Stimulated activated CD8-positive, alpha-beta memory T cell treated with anti-CD3 and anti-CD28 coated beads, Interleukin-7, amount 100 ng/mL, for 1 hour (primary cell): ENCODE results near the gene FBXL12.
A peak's percentile ranks its signal among the peaks of the same experiment; 100 is the strongest.
"Not testable (repeated sequence)": the region's sequence is repeated elsewhere in the genome, so short reads cannot be mapped to it uniquely, and the experiment has no call there.

Source experiments
- DNase-seq, 2 donors: peaks; one replicate each; pipeline ENCODE4 v3.0.0-alpha.2; 2020; ENCODE audit warnings: low read depth in 2 of 2

The FBXL12 gene, protein sequence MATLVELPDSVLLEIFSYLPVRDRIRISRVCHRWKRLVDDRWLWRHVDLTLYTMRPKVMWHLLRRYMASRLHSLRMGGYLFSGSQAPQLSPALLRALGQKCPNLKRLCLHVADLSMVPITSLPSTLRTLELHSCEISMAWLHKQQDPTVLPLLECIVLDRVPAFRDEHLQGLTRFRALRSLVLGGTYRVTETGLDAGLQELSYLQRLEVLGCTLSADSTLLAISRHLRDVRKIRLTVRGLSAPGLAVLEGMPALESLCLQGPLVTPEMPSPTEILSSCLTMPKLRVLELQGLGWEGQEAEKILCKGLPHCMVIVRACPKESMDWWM

GRCh38 chr19:9818734-9819595 lies at the start of gene FBXL12:
TSS of gene FBXL12 (minus strand) at chr19:9819079. CDS start at chr19:9818813, 266 bp downstream.
- DNase-seq, result peak; percentile 100

- DNase-seq, result no peak
These were observed 47.0 kb upstream of the FBXL12 start for GRCh38 chr19:9865732-9866501.

GRCh38 chr19:9863759-9864158 lies 44.9 kb upstream of the FBXL12 start:
- DNase-seq, result no peak

- no peak for DNase-seq
These were observed 44.1 kb upstream of the FBXL12 start for GRCh38 chr19:9862938-9863337.

- DNase-seq, result no peak
These were observed 42.6 kb upstream of the FBXL12 start for GRCh38 chr19:9861503-9861902.

DNA sequence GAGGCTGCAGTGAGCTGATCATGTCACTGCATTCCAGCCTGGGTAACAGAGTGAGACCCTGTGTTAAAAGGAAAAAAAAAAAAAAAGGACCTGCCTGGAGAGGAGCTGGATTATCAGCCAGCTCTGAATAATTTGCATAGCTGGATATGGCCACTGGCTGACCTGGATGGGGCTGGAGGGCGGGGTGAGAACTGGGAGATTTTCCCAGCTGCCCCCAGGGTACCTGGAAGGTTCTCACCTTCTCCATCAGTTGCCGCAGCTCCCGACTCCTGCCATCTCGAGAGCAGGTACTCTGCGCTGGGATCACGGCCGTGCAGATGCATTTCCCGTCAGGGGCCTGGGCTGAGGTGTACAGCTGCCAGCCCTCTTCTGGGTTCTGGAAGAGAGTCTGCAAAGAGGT lies 41.5 kb upstream of the FBXL12 start:
- no peak for DNase-seq

DNA sequence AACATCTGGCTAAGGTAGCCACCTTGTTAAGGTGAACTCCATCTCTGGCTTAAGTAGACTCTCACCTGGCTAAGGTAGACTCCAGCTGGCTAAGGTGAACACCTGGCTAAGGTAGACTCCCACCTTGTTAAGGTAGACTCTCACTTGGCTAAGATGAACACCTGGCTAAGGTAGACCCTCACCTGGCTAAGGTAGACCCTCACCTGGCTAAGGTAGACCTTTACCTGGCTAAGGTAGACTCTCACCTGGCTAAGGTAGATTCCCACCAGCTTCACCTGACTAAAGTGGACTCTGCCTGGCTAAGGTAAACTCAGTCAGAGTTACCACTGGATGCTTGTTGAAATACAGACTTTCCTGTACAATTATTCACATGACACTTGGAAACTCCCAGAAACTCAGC lies 39.9 kb upstream of the FBXL12 start:
- DNase-seq, result no peak

DNA sequence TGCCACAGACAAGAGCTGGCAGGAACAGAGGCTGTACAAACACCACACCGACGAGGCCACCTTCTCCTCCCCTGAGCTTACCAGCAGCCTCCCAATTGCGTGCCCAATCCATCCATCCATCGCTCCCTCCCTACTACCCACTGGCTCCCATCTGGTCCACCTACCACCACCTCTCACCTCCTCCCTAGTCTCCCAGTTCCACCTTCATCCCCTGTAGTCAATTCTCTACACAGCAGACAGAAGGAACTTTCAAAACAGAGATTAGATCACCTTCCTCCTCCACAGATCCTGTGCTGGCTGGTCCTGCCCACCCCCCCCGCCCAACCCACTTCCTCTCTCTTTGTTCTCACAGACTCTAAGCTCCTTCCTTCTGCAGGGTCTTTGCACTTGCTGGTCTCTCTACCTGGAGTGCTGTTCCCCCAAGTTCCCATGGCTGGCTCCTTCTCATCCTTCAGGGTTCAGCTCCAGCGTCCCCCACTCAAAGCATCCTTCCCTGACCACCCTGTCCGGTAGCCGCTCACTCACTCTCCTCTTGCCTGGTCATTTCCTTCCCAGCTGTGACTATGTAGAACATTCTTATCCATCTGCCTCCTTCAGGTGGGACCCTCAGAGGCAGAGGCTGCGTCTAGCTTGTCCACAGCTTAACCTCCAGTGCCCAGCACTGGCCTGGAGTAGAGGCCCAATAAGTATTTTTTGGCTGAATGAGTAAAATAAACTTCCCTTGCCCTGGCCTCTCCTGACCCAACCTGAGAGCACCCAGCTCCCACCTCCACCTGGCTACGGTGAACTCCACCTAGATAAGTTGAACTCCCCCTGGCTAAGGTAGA lies 39.3 kb upstream of the FBXL12 start:
- no peak for DNase-seq

DNA sequence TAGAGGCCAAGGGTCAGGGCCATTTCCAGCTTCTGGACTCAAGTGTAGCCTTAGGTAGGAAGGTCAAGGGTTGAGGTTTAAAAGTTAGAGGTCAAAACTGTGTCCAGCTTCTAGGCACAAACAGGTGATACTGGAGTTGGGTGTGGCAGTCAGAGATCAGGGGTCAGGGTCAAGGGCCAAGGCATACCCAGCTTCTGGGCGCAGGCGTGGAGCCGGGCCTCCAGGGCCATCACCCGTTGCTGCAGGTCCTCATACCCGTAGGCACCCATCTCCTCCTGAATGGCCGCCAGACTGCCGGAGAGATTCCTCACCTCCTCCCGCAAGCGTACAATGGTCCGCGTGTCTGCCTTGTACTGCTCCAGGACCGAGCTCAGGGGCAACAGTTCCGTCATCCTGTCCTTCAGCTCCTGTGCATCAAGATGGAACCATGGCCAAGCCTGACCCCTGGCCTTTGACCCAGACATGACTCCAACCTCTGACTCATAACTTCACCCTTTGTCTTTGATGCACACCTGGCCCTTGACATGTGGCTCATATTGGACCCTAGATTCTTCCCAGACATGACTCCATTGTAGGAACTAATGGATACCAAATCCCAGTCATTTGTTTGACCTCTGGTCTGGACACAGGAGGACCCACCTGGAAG lies 38.3 kb upstream of the FBXL12 start:
- DNase-seq, result no peak

GRCh38 chr19:9856609-9857008 lies 37.7 kb upstream of the FBXL12 start:
- DNase-seq, result no peak

GRCh38 chr19:9854282-9854846 lies 35.5 kb upstream of the FBXL12 start:
- no peak for DNase-seq

DNA sequence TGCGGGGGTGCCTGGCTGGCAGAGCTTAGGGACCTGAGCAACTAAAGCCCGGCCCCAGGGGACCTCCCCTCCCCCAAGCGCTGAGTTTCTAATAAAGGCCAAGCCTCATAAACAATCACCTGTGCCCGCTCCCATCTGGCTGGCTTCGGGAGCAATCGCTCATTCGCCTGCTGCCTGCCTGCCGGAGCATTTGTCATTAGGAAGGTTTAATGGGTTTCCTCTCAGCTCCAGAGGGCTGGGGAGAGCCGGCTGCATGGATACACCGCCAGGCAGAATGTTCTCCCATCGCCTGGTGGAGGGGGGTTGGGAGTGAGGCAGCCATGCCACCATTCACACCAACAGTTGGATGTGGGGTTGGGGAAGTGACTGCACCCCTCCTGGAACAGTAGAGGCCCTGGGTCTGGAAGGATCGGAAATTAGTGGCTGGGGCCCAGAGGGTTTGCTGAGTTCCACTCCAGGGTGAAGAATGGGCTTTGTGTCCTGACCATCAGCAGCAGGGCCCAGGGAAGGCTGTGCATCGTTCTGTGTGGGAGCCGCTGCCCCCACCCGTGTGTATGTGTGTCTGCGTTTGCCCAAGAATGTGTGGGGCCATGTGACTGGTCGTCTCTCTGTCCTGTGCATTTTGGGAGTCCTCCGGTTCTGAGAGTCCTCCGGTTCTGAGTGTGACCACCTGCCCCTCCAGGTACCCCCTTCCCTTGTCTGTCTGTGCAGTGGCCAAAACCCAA lies 31.5 kb upstream of the FBXL12 start:
- no peak for DNase-seq

DNA sequence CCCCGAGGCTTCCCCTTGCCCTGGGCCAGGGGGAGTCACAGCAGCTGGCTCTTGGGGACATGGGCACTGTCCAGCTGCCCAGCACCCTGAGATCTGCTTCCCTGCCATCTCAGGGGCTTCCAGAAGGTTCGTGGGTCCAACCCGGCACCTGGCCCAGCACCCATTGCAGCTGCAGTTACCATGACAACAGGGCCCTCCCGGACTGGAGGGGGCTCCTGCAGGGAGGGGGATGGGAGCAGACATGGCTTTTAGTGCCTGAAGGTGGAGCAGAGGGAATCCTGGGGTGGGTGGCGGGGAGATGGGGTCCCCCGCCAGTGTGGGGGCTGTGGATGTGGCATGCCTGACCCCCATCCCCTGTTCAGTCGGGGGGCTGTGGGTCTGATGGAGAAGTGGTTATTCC lies 30.9 kb upstream of the FBXL12 start:
- DNase-seq, result no peak

- no peak for DNase-seq
These were observed 29.9 kb upstream of the FBXL12 start for GRCh38 chr19:9848762-9849161.

DNA sequence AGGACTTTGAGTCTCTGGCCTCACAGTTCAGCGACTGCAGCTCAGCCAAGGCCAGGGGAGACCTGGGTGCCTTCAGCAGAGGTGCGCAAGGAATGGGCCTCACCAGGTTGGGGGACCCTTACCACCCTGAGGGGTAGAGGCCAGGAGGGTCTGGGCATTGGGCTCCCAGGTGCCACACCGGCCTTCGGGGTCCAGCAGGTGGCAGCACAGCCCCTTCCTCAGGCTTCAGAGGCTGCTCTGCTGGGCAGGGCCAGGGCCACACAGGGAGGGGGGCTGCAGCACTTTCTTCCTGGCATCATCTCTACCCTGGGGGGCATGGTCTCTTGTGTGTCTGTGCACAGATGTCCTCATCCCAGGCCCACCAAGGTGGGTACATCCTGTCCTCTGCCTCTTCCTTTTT lies 29.2 kb upstream of the FBXL12 start:
- no peak for DNase-seq

GRCh38 chr19:9847087-9847671 lies 28.3 kb upstream of the FBXL12 start:
- DNase-seq, result no peak

DNA sequence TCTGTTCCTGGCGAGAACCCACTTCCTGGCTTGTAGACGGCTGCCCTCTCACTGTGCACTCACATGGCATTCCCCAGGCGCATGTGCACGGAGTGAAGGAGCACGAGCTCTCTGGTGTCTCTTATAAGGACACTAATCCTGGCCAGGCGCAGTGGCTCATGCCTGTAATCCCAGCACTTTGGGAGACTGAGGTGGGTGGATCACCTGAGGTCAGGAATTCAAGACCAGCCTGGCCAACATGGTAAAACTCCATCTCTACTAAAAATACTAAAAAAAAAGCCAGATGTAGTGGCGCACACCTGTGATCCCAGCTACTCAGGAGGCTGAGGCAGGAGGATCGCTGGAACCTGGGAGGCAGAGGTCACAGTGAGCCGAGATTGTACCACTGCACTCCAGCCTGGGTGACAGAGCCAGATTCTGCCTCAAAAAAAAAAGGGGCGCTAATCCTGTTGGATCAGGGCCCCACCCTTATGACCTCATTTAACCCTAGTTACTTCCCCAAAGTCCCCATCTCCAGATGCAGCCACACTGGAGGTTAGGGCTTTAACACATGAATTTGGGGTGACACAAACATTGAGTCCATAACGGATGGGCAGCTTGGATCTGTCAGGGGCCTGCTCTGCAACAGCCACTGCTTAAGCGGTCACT lies 24.9 kb upstream of the FBXL12 start:
- not testable (repeated sequence) for DNase-seq

DNA sequence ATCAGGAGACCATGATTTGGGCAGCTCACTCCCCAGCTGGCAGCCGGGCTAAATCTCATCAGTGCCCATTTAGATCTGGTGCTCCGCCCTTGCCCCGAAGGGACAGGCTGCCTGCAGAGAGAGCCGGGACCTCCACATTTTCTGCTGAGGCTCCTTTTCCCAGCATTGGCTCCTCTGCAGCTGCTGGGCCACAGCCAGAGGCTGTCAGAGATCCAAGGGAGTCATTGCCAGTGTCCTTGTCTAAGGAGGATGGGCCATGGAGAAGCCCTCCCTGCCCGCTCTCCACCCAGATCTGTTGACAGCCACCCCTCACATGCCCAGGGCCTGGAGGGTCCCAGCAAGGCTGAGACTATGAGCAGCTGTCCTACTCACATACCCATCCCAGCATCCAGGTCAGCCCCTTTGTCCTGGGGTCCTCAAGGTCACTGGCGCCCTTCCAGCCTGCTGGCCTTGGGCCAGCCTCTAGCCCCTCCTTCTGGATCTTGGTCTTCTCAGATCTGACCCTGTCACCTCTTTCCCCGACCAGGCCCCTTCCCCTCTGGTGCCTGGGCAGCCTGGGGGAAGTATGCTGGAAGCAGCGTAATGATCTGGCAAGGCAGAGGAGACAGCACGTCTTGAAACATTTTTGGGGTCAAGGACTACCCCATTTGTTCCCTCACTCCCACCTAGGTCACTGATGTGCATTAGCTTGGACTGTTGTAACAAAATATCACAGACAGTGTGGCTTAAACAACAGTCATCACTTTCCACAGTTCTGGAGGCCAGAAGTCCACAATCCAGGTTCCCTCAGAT lies 24.2 kb upstream of the FBXL12 start:
- DNase-seq, result no peak
